Testis (tissue), 2 donors: ENCODE measurements around the gene NPLOC4.

Source experiments
- POLR2A ChIP-seq: fragments of 450-650 bp; IDR thresholded peaks from one replicate; pipeline ENCODE4 v1.6.1; 2017; ENCODE audit warnings: antibody characterized with exemption, mild to moderate bottlenecking, moderate library complexity
- TF ChIP-seq, protein P1 (sequence below), 3 experiments: fragments of 450-650 bp in 2 of 3; fragments of 200-600 bp in 1 of 3; sonication (generic) in 1 of 3; IDR thresholded peaks; one replicate each; pipeline ENCODE4 v1.5.1; 2016 to 2019; ENCODE audit warnings: antibody characterized with exemption in 3 of 3, mild to moderate bottlenecking in 2 of 3, moderate library complexity in 1 of 3

DNA sequence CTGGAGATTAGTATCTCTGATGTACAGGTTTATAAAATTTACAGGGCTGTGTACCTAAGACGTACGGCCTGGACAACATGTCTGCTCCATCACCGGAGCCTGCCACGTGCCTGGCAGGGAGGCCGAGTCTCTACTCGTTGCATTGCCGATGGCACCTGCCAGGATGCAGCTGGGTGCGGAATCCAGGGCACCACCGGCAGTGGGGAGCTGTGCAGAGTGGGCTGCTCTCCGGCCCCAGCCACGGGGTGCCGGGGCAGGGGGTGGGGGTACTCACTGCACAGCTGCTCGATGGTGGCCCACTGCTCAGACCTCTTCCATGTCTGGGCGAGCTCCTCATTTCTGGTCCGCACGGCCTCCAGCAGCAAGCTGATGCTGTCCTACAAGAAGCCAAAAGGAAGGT is 71.7 kb downstream of the NPLOC4 start:
- TF ChIP-seq POLR2A, result no peak
- TF ChIP-seq, protein P1, sequence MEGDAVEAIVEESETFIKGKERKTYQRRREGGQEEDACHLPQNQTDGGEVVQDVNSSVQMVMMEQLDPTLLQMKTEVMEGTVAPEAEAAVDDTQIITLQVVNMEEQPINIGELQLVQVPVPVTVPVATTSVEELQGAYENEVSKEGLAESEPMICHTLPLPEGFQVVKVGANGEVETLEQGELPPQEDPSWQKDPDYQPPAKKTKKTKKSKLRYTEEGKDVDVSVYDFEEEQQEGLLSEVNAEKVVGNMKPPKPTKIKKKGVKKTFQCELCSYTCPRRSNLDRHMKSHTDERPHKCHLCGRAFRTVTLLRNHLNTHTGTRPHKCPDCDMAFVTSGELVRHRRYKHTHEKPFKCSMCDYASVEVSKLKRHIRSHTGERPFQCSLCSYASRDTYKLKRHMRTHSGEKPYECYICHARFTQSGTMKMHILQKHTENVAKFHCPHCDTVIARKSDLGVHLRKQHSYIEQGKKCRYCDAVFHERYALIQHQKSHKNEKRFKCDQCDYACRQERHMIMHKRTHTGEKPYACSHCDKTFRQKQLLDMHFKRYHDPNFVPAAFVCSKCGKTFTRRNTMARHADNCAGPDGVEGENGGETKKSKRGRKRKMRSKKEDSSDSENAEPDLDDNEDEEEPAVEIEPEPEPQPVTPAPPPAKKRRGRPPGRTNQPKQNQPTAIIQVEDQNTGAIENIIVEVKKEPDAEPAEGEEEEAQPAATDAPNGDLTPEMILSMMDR (IDR thresholded peaks at IDR 0.05), result no peak
